Adrenal gland (tissue), 12 donors: ENCODE data around the gene HYAL1. TPM values are rescaled to one million over a fixed set of nuclear protein-coding genes. Genes with fewer than 3 reads are reported as not detected.

Source experiments
- DNase-seq, 7 donors: peaks; one replicate each; pipeline ENCODE4 v3.0.0-alpha.2; 2019 to 2020
- H3K27ac ChIP-seq, 5 donors: fragments of 200-600 bp; sonication (generic) in 4 of 5; 1 replicate in 3 of 5; 2 replicates in 2 of 5; pipeline versions ENCODE4 v1.5.1 to v1.8.0; 2016 to 2020; ENCODE audit warnings: mild to moderate bottlenecking in 1 of 5
- H3K27me3 ChIP-seq: fragments of 200-600 bp; 2 replicates; pipeline ENCODE4 v1.8.0; 2021
- H3K36me3 ChIP-seq, 2 donors: fragments of 200-600 bp; replicated peaks in 1 of 2; 1 replicate in 1 of 2; 2 replicates in 1 of 2; pipeline versions ENCODE4 v1.5.1 to v1.8.0; 2018 to 2022
- H3K4me1 ChIP-seq, 2 donors: fragments of 200-600 bp; replicated peaks in 1 of 2; 1 replicate in 1 of 2; 2 replicates in 1 of 2; pipeline versions ENCODE4 v1.5.1 to v1.8.0; 2018 to 2021
- H3K4me3 ChIP-seq, 4 donors: fragments of 200-600 bp; sonication (generic) in 3 of 4; one replicate each; pipeline ENCODE4 v1.5.1; 2016 to 2018
- H3K9me3 ChIP-seq, 3 donors: fragments of 200-600 bp; sonication (generic) in 1 of 3; replicated peaks in 1 of 3; 1 replicate in 2 of 3; 2 replicates in 1 of 3; pipeline versions ENCODE4 v1.5.1 to v1.8.0; 2016 to 2021
- POLR2A ChIP-seq, 2 donors: fragments of 450-650 bp; IDR thresholded peaks; one replicate each; pipeline ENCODE4 v1.6.1; 2017; ENCODE audit warnings: antibody characterized with exemption in 2 of 2, mild to moderate bottlenecking in 2 of 2, moderate library complexity in 1 of 2
- WGBS, 4 donors: extraction: QIAGEN DNeasy Blood & Tissue Kit in 2 of 4; methylation state at CpG; one replicate each; pipeline versions ENCODE4 v1.1.5 to v1.1.7; 2013 to 2017; 5-methylcytosine and 5-hydroxymethylcytosine counted together
- intact Hi-C, 2 donors: fragments of 100-400 bp; cut with DNase I; formaldehyde crosslinking; loops; one replicate each; pipeline versions ENCODE4 v1.14.1 to v1.15.0; 2022 to 2023
- polyA plus RNA-seq, 3 donors: library from polyadenylated mRNA; stranded (reverse); fragments of 200-250 nt in 2 of 3; fragments of 350-450 nt in 1 of 3; fragmentation: Illumina TruSeq in 1 of 3; extraction: RNeasy Lipid Tissue Mini Kit (QIAGEN cat#74804) in 1 of 3; gene quantifications; one replicate each; pipeline ENCODE4 v1.2.3, GENCODE V29; 2013 to 2014
- total RNA-seq, 9 donors: library from RNA; depleted of rRNA in 4 of 9; stranded (reverse); fragments of >200 nt in 4 of 9; fragments of 120-200 nt in 1 of 9; fragmentation: NEBNext Ultra II Directional in 1 of 9; extraction: Animal tissue kit (Norgen Biotek cat#: 25700) in 1 of 9; gene quantifications; one replicate each; pipeline versions ENCODE4 v1.1.0 to v1.2.4, GENCODE V29; 2013 to 2023
- TF ChIP-seq, protein P1 (sequence below), 6 experiments: fragments of 450-650 bp in 4 of 6; fragments of 200-600 bp in 2 of 6; sonication (generic) in 1 of 6; IDR thresholded peaks; 1 replicate in 5 of 6; 2 replicates in 1 of 6; pipeline versions ENCODE4 v1.5.1 to v1.8.0; 2016 to 2021; ENCODE audit warnings: antibody characterized with exemption in 6 of 6, mild to moderate bottlenecking in 2 of 6, moderate library complexity in 1 of 6
- donor health status: healthy with polysubstance abuse.
- donor health status: Bipolar disorder and iron deficiency.
- donor health status: DM: yes; HTN: yes; CAD: no.
- donor health status: DM: no; HTN: no; CAD: no.
- donor health status: DM: no; HTN: no; CAD: no.
- donor health status: DM: yes; HTN: yes; CAD: no.

The HYAL1 gene
- total and polyA plus RNA-seq, 12 donors = 3.2 to 50.5 (median 28.2) TPM

DNA sequence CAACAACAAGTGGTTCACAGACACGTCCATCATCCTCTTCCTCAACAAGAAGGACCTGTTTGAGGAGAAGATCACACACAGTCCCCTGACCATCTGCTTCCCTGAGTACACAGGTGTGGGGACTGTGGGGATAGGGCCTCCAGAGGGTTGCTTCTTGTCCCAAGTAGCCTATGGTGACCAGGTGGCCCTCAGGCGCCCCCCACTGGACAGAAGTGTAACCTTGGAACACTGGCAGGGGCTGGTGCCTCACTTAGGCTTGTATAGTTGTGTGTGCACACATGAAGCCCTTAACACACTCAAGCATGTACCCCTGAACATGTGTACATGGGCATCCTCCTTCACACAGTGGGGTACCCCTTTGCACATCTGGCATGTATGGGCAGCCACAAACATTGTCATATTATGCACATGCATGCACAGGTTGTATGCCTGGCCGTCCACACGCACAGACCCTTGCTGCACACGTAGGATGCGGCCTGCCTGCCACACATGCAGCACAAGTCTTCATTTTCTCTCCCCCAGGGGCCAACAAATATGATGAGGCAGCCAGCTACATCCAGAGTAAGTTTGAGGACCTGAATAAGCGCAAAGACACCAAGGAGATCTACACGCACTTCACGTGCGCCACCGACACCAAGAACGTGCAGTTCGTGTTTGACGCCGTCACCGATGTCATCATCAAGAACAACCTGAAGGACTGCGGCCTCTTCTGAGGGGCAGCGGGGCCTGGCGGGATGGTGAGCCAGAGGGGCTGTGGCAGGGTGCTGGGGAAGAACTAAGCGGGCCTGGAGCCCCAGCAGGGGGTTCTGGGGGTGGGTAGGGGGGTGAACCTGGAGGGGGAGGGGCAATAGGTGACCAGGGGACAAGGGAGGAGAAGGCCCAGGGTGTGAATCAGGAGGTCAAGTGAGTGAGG is 46.1 kb downstream of the HYAL1 start:
- H3K4me1 ChIP-seq = peaks cover 15 to 32% of the 10 kb centered on the region in 2 donors
- no peak for DNase-seq
- H3K4me3 ChIP-seq = no peak overlapping the region
- H3K27ac ChIP-seq = no peak overlapping the region
- TF ChIP-seq, protein P1, sequence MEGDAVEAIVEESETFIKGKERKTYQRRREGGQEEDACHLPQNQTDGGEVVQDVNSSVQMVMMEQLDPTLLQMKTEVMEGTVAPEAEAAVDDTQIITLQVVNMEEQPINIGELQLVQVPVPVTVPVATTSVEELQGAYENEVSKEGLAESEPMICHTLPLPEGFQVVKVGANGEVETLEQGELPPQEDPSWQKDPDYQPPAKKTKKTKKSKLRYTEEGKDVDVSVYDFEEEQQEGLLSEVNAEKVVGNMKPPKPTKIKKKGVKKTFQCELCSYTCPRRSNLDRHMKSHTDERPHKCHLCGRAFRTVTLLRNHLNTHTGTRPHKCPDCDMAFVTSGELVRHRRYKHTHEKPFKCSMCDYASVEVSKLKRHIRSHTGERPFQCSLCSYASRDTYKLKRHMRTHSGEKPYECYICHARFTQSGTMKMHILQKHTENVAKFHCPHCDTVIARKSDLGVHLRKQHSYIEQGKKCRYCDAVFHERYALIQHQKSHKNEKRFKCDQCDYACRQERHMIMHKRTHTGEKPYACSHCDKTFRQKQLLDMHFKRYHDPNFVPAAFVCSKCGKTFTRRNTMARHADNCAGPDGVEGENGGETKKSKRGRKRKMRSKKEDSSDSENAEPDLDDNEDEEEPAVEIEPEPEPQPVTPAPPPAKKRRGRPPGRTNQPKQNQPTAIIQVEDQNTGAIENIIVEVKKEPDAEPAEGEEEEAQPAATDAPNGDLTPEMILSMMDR (IDR thresholded peaks at IDR 0.05) = peak in 4 of 6 experiments; percentile 12 to 38 (median 26)
- TF ChIP-seq POLR2A (IDR thresholded peaks at IDR 0.05) = no peak
- intact Hi-C loops = no loop called here
- H3K27me3 ChIP-seq = no peaks in the 10 kb centered on the region
- H3K9me3 ChIP-seq = no peaks in the 10 kb centered on the region
- WGBS, 4 donors = 88 to 96% (median 89%) methylated on average over 17 to 20 of the region's 20 CpGs
- H3K36me3 ChIP-seq = peaks cover 0 to 60% of the 10 kb centered on the region in 2 donors

DNA sequence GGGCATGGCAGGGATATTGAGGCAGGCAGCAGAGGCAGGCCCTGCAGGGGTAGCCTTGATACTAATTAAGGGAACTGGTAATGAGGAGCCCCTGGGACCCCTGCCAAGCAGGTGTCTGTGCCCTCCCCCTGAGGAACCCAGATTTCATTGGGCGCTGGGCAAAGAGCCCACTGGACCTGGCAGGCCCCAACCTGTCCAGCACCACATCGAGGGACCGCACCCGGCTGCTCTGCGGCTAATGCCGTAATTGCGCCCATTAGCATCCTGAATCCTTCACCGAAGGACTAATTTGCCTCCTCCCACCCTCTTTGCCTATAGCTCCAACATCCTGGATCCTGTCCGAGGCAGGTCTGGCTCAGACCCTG is 48.1 kb downstream of the HYAL1 start:
- TF ChIP-seq, protein P1 (IDR thresholded peaks at IDR 0.05) = no peak
- no peak for TF ChIP-seq POLR2A (IDR thresholded peaks at IDR 0.05)
- Histone ChIP-seq H3K27me3 (no peaks in the 10 kb centered on the region), H3K4me1 (peaks cover 2 to 33% of the 10 kb centered on the region in 2 donors), H3K36me3 (peaks cover 0 to 67% of the 10 kb centered on the region in 2 donors), H3K27ac (peak overlapping the region; percentile 29 to 86 (median 60)), H3K9me3 (no peaks in the 10 kb centered on the region), H3K4me3 (no peak overlapping the region)
- no peak for DNase-seq
- intact Hi-C loops = no loop called here
- WGBS, 4 donors = 77 to 93% (median 87%) methylated on average over 4 to 9 of the region's 9 CpGs

DNA sequence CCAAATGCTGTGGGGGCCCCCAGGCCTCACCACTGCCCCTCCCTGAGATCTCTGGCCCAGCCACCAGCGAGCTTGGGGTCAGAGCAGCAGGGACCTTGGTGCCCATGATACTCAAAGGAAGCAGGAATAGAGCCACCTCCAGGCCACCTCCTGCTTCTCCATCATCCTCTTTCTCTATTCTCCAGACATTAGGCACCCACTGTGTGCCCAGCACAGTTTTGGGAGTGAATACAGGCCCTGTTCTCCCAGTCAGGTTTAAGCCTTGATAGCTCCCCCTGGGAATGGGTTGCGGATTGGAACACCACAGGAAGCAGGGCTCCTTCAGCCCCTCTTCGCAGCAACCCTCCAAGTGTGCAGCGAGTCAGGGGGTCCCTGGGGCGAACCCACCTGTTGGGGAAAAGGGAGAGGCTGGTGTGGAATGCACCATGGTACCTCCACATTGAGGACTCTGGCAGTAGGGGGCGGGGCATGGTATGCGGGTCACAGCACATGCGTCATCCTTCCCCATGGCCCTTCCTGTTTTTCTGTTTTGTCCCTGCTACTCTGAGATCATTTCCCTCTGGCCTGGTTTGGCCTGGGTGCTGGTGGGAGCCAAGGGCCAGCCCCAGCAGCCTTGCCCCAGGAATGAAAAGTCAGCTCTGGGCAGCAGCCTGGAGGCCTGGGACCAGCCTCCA is 48.7 kb downstream of the HYAL1 start:
- DNase-seq = peak in 6 of 7 donors; percentile 67 to 89 (median 74)

More for the DNA sequence above, 48.7 kb downstream of the HYAL1 start:
- H3K9me3 ChIP-seq = no peaks in the 10 kb centered on the region
- peak overlapping the region; percentile 16 to 86 (median 60) for H3K27ac ChIP-seq
- H3K27me3 ChIP-seq = no peaks in the 10 kb centered on the region
- intact Hi-C loops = no loop called here
- peaks cover 0 to 34% of the 10 kb centered on the region in 2 donors for H3K4me1 ChIP-seq
- TF ChIP-seq, protein P1 (IDR thresholded peaks at IDR 0.05) = no peak
- TF ChIP-seq POLR2A (IDR thresholded peaks at IDR 0.05) = peak in 1 of 2 donors; percentile 11
- WGBS, 4 donors = 62 to 68% (median 64%) methylated on average over 4 to 8 of the region's 8 CpGs
- H3K36me3 ChIP-seq = peaks cover 0 to 67% of the 10 kb centered on the region in 2 donors
- no peak overlapping the region for H3K4me3 ChIP-seq
